Measurements from ENCODE around the gene EPHA4. TPM values are rescaled to one million over a fixed set of nuclear protein-coding genes. Genes with fewer than 3 reads are reported as not detected.

The EPHA4 gene
- total and polyA plus RNA-seq, 4 donors, result 0.43 to 2.3 (median 1.1) TPM

DNA sequence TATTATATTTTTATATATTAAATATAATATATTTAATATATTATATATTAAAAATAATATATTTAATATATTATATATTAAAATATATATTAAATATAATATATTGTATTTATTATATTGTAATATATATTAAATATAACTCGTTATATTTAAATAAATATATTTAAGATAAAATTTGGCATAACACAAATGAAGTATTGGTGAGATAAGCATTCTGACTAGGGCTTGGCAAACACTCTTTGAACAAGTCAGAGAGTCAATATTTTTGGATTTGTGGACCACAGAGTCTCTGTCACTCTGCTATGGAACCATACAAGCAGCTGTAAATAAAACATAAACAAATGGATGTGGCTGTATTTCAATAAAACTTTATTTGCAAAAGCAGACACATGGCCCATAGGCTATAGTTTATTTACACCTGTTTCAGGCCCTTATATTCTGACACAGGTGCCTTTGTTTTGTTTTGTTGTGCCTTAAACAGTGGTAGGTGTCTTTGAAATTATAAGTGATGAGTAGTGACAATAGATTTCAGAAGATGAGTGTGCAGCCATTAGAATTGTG is 190.1 kb downstream of the EPHA4 start:
- Histone ChIP-seq H3K9ac (ENCODE audit: low read depth in 1 of 2, low read length in 2 of 2) (no peak overlapping the region), H3K4me1 (ENCODE audit: control insufficient read depth in 4 of 4, insufficient read depth in 4 of 4, low read length in 3 of 4) (no peaks in the 10 kb centered on the region), H3K27me3 (ENCODE audit: control insufficient read depth in 4 of 4, insufficient read depth in 4 of 4, low read length in 3 of 4) (no peaks in the 10 kb centered on the region), H3K4me3 (ENCODE audit: low read depth in 1 of 3, low read length in 3 of 3) (no peak overlapping the region), H3K36me3 (ENCODE audit: control insufficient read depth in 4 of 4, insufficient read depth in 3 of 4, low read depth in 1 of 4, low read length in 3 of 4) (no peaks in the 10 kb centered on the region), H3K9me3 (ENCODE audit: control insufficient read depth in 4 of 4, low read length in 3 of 4) (no peaks in the 10 kb centered on the region), H3K27ac (ENCODE audit: low read depth in 1 of 2, low read length in 2 of 2) (no peak overlapping the region)
- TF ChIP-seq, protein P1, sequence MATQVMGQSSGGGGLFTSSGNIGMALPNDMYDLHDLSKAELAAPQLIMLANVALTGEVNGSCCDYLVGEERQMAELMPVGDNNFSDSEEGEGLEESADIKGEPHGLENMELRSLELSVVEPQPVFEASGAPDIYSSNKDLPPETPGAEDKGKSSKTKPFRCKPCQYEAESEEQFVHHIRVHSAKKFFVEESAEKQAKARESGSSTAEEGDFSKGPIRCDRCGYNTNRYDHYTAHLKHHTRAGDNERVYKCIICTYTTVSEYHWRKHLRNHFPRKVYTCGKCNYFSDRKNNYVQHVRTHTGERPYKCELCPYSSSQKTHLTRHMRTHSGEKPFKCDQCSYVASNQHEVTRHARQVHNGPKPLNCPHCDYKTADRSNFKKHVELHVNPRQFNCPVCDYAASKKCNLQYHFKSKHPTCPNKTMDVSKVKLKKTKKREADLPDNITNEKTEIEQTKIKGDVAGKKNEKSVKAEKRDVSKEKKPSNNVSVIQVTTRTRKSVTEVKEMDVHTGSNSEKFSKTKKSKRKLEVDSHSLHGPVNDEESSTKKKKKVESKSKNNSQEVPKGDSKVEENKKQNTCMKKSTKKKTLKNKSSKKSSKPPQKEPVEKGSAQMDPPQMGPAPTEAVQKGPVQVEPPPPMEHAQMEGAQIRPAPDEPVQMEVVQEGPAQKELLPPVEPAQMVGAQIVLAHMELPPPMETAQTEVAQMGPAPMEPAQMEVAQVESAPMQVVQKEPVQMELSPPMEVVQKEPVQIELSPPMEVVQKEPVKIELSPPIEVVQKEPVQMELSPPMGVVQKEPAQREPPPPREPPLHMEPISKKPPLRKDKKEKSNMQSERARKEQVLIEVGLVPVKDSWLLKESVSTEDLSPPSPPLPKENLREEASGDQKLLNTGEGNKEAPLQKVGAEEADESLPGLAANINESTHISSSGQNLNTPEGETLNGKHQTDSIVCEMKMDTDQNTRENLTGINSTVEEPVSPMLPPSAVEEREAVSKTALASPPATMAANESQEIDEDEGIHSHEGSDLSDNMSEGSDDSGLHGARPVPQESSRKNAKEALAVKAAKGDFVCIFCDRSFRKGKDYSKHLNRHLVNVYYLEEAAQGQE (IDR thresholded peaks at IDR 0.05), result no peak
- TF ChIP-seq SP1 (IDR thresholded peaks at IDR 0.05) (no peak), HNF4A (conservative IDR thresholded peaks at IDR 0.05) (no peak), NR2F2 (IDR thresholded peaks at IDR 0.05) (no peak)
- DNase-seq (ENCODE audit: low spot score), result no peak
- whole genome bisulfite sequencing, result 66% methylated on average over 1 of the region's 1 CpG

DNA sequence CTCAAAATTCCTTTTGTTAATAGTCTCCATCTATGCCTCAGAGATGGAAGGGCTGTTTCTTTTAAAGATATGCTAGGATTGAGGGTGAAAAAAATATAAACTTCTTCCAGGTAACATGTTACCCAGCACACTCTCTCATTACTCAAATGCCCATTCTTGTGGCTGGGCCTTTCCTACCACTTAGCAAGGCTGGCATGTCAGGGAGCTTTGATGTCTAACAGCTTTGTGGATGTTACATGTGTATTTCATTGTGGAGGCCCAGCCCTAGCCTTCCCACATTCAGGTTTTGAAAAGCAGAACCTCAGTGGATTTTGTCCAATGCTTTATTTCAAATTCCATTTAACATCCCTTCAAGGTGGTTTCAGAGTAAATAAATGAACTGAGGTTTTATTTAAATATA is 191.4 kb downstream of the EPHA4 start:
- Histone ChIP-seq H3K27me3 (ENCODE audit: control insufficient read depth in 4 of 4, insufficient read depth in 4 of 4, low read length in 3 of 4) (no peaks in the 10 kb centered on the region), H3K9ac (ENCODE audit: low read depth in 1 of 2, low read length in 2 of 2) (no peak overlapping the region), H3K27ac (ENCODE audit: low read depth in 1 of 2, low read length in 2 of 2) (no peak overlapping the region), H3K36me3 (ENCODE audit: control insufficient read depth in 4 of 4, insufficient read depth in 3 of 4, low read depth in 1 of 4, low read length in 3 of 4) (no peaks in the 10 kb centered on the region), H3K4me1 (ENCODE audit: control insufficient read depth in 4 of 4, insufficient read depth in 4 of 4, low read length in 3 of 4) (no peaks in the 10 kb centered on the region), H3K9me3 (ENCODE audit: control insufficient read depth in 4 of 4, low read length in 3 of 4) (no peaks in the 10 kb centered on the region), H3K4me3 (ENCODE audit: low read depth in 1 of 3, low read length in 3 of 3) (no peak overlapping the region)
- DNase-seq (ENCODE audit: low spot score), result no peak
- TF ChIP-seq FOXA2 (IDR thresholded peaks at IDR 0.05), result no peak
- no peak for TF ChIP-seq RXRA (IDR thresholded peaks at IDR 0.05)
- TF ChIP-seq, protein P2, sequence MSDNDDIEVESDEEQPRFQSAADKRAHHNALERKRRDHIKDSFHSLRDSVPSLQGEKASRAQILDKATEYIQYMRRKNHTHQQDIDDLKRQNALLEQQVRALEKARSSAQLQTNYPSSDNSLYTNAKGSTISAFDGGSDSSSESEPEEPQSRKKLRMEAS (IDR thresholded peaks at IDR 0.05), result no peak
- TF ChIP-seq NR2F2 (IDR thresholded peaks at IDR 0.05), result no peak
- TF ChIP-seq SP1 (IDR thresholded peaks at IDR 0.05), result no peak
- no peak for TF ChIP-seq HNF4A (conservative IDR thresholded peaks at IDR 0.05)
- TF ChIP-seq RAD21 (IDR thresholded peaks at IDR 0.05), result no peak
- TF ChIP-seq HNF4G (IDR thresholded peaks at IDR 0.05), result no peak
- no peak for TF ChIP-seq JUND (IDR thresholded peaks at IDR 0.05)
- TF ChIP-seq, protein P1 (IDR thresholded peaks at IDR 0.05), result no peak
- no peak for TF ChIP-seq YY1 (IDR thresholded peaks at IDR 0.05)
- TF ChIP-seq EGR1 (IDR thresholded peaks at IDR 0.05; ENCODE audit: low read depth in 2 of 2), result no peak
- TF ChIP-seq TAF1 (conservative IDR thresholded peaks at IDR 0.05), result no peak
- TF ChIP-seq, protein P3, sequence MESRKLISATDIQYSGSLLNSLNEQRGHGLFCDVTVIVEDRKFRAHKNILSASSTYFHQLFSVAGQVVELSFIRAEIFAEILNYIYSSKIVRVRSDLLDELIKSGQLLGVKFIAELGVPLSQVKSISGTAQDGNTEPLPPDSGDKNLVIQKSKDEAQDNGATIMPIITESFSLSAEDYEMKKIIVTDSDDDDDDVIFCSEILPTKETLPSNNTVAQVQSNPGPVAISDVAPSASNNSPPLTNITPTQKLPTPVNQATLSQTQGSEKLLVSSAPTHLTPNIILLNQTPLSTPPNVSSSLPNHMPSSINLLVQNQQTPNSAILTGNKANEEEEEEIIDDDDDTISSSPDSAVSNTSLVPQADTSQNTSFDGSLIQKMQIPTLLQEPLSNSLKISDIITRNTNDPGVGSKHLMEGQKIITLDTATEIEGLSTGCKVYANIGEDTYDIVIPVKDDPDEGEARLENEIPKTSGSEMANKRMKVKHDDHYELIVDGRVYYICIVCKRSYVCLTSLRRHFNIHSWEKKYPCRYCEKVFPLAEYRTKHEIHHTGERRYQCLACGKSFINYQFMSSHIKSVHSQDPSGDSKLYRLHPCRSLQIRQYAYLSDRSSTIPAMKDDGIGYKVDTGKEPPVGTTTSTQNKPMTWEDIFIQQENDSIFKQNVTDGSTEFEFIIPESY (IDR thresholded peaks at IDR 0.05), result no peak

Measured in liver (tissue), 9 donors.